GM18861 (cell line): ENCODE measurements around the gene GRIP1.

Experiments
- ATAC-seq: cut with Tn5 transposase; IDR thresholded peaks from one replicate; pipeline ENCODE4 v1.9.1; 2021; ENCODE audit not compliant: unreplicated experiment

GRIP1 gene

DNA sequence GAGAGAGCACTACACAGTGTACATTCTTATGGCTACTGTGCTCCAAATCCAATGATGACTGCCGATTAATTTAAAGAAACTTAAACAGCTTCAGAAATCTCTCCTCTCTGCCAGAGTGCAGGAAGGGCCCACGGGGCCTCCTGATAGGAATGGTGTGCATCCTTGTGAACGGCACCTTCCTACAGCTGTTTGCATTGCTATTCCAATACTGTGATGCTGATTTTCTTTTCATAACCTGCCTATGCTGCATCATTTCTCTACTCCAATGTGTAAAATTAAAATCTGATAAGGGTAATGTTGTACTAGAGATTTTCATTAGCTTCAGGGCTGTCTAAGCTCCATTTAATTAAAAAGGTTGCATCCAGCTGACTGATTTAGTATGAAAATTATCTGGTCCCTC, 217.5 kb downstream of the GRIP1 start:
- ATAC-seq: no peak

DNA sequence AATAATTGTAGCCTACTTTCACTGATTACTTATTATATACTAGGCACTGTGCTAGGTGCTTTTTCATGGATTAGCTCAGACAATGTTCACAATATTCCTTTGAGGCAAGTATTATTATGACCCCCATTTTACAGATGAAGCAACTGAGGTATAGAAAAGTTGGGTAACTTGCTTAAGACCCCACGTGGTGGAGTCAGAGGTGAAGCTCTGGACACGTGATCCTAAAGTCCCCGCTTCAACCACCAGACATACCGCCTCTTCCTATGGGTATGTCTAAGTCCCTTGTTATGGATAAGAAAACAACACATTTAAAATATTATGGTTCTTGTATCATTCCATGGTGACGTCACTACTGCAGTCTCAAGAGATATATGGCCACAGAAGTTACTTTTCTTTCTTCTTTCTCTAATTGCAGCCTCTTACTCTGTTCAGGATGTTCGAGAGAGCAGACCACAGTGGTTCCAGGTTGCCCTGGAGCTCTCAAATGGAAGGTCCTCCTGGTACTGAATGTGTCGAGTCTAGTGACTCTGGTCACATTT, 218.9 kb downstream of the GRIP1 start:
- no peak for ATAC-seq

DNA sequence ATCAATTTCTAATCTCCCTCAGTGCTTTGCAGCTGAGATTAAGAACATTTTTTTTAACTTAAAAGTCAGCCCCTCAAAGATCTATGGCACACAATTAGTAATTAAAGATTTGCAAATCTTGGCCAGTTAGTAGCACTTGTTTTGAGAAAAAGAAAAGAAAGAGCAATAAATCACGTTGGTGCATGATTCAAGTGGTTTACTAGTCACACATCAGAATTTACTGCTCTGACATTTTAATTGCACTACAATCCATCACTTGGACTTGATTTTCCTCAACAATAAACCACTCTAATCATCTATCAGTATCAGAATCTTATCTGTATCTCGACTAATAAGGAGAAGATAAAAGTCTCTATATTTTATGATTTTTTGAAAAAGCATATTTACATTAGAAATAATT, 222.3 kb downstream of the GRIP1 start:
- no peak for ATAC-seq

DNA sequence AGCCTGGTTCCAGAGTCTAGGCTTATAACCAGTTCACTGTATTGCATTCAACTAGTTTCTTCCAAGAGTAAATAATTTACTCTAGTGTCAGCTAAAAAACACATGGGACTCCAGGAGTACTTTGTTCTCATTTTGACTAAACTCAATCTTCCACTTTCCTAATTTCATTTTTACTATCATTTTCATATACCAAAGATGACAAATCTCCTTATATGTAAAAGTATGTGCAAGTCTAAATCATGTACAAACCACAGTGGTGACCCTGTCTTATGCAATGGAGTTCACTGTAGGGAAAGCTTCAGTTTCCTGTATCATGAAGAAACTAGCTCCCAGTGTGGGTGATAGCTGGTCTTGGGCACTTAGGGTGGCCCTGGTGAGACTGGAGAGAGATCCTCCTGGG, 225.0 kb downstream of the GRIP1 start:
- ATAC-seq: peak; percentile 85

DNA sequence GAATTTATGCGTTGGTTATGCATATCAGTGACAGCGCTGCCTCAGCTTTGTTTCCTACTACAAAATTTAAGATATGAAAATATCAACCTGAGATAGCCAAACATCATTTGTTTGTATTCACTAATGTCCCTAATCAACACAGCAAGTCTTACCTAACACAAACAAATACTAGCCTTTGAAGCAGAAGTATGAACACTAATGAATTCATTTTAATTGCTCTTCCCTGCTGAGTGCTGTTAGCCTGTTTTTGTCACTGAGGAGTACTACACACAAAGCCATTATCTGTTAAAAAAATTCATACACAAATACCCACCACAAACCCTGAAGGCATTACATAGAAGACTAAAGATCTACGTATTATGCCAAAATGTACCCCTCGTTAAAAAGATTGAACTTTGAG, 225.8 kb downstream of the GRIP1 start:
- ATAC-seq: no peak

DNA sequence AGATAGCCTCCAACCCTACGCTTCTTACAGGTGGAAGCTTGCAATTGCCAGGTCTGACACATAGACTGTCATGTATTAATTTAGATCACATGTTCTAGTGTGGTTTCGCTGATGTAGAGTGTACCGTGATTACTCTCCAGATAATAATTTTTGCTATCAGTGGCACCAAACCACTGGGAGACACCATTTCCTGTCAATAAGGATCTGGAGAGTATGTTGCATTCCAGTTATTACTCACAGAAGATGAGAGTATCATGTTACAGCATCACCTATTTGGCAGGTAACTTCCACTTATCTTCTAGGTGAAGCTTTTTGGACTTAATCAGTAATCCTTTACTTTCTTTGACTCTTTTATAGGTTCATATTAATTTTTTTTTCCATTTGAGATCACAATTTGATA, 229.3 kb downstream of the GRIP1 start:
- ATAC-seq: no peak

DNA sequence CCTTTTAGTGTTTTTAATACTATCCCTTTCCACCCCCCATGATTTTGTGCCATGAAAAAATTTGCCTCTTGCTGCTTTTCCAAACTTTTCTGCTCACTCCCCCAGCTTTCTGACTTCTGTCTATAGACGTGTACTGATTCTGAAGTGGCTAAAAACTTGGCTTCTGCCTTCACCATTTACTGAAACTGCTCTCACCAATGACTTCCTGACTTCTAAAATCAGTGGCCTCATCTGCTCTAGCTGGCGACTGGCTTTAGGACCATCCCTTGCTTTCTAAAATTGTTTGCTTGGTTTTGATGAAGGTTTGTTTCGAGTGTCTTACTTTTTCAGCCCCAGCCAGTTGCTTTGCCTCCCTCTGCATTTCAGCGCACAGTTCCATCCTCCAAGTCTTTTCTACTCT, 231.2 kb downstream of the GRIP1 start:
- ATAC-seq: no peak

DNA sequence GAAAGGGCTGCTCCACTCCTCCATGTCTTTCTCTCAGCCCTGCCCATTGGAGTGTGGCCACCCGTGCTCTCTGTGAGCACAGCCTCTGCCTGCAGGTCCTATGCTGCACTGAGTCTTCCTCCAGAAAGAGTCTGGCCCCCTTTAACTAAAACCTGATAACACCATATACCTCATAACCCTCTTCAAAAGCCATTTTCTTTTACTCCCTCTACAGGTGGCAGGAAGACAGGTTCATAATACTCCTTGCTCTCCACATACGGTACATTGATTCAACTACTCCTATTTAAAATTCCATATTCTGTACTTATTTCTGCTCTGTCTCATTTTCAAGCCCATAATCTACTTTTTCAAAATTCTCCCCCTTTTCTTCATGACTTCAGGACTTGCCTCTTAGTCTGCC, 232.6 kb downstream of the GRIP1 start:
- no peak for ATAC-seq

DNA sequence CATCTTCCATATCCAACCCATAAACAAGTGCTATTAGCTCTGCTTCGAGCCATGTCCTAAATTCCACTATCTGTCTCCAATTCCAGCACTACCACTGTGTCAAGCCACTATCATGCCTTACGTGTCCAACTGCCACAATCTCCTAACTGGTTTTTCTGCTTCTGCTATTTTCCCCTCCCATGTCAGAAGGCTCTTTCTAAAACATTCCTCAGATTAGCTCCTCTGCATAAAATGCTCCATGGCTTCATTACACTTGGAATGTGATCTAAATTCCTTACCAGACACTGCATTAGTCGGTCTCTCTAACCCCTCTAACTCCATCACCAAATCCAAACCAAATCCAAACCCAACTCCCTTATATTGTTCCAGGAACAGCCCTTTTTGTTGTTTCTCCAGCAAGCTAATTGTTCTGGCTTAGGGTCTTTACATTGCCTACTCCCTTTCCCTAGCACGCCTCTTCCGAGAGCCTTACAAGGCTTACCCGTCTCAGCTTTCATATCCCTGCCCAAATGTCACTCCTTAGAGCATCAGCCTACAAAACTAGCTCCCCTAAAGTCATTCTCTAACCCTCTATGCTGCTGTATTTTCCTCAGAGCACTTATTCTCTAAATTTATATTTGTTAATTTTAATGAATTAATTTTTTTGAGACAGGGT, 236.8 kb downstream of the GRIP1 start:
- no peak for ATAC-seq

DNA sequence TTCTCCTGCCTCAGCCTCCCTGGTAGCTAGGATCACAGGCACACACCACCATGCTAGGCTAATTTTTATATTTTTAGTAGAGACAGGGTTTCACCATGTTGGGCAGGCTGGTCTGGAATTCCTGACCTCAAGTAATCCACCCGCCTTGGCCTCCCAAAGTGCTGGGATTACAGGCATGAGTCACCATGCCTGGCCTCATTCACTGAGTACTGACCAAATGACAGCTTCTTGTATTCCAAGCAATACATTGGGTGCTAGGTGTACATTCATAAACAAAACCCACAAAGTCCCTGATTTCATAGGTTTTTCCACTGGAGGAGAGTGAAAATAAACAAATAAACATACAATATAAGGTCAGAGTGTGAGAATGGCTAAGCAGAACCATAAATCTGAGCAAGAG, 240.3 kb downstream of the GRIP1 start:
- no peak for ATAC-seq

DNA sequence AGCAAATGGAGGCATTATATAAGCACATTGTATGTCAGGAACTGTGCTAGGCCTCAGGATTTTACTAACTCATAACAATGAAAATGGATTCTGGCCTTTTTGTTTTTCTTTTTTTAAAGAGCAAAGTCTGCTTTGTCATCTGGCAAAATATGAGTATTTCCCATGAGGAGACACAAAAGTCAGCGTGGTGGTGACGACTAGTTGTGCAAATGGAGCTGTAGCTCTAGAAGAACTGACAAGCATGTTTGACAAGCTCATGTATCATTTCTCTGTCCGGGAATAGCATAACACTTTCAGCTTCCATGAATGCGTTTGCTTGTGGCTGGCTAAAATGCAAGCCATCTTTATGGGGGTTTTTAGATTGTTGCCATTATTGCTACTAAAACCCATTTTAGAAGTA, 248.8 kb downstream of the GRIP1 start:
- no peak for ATAC-seq

DNA sequence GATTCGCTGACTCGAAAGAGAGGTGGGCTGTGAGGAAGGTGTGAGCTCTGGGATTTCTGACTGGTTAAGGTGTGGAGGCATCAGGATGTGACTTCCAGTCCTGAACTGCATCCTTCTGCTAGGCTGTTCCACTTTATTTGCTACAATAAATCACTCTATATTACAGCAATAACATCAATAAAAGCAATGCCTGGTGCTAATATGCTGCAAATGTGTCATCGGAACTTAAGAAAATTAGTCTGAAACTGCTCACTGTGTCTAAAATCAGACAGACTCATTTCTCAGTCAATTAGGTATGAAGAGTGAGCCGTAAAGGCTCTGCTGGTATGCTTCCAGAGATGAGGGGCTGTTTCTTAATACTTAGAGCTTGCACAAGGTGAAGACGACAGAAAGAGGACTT, 250.0 kb downstream of the GRIP1 start:
- no peak for ATAC-seq

DNA sequence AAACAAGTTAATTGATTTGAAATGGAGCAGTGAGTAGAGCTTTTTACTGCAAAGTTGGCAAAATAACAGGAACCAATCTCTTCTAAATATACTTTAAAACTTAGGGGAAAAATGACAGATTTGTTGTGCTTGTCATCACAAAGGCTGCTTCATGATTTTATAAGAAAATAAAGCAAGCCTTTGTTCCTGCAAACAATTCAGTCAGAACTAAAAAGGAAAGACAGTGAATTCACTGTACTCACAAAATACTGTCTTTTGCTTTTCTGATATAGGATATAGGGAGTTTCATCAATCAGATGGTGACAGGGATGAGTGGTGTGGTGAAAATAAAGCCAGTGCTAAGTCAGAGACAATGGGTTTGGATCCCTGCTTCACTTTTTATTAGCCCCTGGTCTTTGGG, 250.6 kb downstream of the GRIP1 start:
- ATAC-seq: no peak

DNA sequence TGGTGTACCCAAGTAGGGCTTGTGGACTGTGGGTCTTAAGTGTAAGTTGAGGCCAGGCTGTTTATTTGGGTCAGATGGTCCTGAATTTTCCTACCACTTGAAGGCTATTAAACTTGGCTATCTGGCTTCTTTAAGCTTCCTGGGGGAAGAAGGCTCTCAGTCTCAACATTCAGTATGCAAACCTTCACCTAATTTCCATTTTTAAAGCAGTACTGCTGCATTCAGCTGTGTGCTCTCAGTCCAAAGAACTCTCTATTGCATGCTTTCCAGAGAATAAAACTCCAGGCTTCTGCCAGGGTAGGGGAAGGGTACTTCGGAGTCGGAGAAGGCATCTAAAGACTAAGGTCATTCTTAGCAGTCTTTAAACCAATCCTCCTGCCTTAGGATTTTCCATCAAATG, 252.2 kb downstream of the GRIP1 start:
- no peak for ATAC-seq

DNA sequence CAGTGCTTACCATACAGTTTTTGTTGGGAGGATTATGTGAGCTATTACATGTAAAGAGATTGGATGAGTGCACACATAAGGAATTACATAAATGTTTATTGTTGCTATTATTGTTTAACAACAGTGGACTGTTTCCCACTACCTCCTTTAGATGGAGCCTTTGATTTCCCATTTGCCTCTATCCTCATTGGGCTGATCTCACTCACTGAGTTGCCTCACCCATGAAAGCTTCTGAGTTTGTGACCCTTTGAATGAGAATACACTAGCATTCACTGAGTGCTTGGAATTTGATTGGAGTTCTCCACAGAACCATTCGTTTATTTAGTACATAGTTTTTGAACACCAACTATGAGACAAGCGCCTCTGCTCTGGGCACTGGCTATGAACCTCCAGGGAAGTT, 255.6 kb downstream of the GRIP1 start:
- no peak for ATAC-seq

DNA sequence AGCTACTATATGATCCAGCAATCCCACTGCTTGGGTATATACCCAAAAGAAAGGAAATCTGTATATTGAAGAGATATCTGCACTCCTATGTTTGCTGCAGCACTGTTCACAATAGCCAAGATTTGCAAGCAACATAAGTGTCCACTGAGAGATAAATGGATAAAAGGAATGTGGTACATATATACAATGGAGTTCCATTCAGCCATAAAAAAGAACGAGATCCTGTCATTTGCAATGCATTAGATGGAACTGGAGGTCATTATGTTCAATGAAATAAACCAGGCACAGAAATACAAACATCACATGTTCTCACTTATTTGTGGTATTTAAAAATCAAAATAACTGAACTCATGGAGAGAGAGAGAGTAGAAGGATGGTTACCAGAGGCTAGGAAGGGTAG, 260.0 kb downstream of the GRIP1 start:
- no peak for ATAC-seq

DNA sequence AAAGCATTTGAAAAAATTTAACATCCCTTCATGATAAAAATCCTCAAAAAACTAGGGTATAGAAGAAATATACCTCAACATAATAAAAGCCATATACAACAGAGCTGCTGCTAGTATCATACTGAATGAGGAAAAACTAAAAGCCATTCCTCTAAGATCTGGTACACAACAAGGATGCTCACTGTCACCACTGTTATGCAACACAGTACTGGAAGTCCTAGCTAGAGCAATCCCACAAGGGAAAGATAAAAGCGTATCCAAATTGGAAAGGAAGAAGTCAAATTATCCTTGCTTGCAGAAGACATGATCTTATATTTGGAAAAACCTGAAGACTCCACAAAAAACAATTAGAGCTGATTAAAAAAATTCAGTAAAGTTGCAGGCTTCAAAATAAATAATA, 261.7 kb downstream of the GRIP1 start:
- no peak for ATAC-seq

DNA sequence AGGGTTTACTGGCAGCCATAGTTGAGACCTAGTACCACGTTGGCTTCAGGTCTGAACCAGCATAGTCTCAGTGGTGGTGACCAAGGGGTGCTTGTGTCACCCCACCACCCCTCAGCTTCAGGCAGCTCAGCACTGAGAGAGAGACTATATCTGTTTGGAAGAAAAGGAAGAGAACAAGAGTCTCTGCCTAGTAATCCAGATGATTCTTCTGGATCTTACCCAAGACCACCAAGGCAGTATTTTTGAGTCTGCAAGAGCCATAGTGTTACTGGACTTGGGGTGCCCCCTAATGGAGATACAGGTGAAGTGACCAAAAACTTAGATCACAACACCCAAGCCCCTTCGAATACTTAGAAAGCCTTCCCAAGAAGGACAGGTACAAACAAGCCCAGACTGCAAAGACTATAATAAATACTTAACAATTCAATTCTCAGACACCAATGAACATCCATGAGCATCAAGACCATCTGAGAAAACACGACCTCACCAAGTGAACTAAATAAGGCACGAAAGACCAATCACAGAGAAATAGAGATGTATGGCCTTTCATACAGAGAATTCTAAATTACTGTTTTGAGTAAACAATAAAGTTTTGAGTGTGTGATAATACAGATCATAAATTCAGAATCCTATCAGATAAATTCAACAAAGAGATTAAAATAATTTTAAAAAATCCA, 269.5 kb downstream of the GRIP1 start:
- no peak for ATAC-seq

DNA sequence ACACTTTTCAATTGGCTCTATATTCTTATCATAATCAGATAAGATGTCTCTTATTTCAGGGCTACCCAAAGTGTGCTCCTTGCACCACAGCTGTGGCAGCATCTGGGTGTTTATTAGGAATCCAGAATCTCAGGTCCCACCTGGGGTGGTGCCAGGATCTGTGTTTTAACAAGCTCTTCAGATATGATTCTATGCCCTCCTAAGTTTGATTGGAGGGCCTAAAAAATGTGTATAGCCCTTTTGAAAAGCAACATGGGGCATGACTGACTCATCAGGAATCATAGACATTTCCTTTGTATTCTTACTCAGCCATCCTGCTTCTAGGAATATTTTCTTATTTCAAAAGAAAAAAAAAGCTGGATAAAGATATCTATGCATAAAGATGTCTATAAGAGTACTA, 273.5 kb downstream of the GRIP1 start:
- no peak for ATAC-seq

DNA sequence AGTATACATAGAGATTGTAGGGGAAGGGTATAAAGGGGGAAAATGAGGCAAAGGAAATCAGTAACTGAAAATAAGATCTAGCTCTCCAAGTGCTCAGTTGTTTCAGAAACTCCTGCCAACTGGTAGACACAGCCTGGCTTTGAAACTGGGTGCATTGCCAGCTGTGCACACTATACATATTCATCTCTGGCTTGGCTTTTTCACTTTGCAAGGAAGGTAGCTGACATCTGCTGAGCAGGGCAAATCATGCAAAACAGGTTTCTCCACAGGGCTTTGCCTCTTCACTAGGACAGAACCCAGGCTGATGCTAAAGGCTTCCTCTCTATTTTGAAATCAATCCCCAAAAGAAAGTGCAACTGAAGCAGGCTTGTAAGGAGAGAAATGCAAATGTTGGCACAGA, 275.1 kb downstream of the GRIP1 start:
- ATAC-seq: no peak

DNA sequence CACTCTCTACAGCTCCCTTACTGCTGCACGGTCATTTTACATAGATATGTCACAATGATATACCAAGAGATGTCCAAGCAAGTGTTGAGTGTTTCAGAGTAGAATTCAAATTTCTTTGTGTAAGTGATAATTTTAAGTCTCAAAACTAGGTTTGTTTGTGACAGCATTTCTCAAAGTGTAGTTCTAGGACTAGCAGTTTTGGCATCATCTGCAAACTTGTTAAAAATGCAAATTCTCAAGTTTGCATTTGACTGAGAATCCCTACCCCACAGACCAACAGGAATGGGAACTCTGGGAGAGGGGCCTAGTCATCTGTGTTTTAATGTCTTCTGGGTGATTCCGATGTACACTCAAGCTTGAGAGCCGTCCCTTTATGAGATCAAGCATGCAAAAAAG, 279.0 kb downstream of the GRIP1 start:
- no peak for ATAC-seq

DNA sequence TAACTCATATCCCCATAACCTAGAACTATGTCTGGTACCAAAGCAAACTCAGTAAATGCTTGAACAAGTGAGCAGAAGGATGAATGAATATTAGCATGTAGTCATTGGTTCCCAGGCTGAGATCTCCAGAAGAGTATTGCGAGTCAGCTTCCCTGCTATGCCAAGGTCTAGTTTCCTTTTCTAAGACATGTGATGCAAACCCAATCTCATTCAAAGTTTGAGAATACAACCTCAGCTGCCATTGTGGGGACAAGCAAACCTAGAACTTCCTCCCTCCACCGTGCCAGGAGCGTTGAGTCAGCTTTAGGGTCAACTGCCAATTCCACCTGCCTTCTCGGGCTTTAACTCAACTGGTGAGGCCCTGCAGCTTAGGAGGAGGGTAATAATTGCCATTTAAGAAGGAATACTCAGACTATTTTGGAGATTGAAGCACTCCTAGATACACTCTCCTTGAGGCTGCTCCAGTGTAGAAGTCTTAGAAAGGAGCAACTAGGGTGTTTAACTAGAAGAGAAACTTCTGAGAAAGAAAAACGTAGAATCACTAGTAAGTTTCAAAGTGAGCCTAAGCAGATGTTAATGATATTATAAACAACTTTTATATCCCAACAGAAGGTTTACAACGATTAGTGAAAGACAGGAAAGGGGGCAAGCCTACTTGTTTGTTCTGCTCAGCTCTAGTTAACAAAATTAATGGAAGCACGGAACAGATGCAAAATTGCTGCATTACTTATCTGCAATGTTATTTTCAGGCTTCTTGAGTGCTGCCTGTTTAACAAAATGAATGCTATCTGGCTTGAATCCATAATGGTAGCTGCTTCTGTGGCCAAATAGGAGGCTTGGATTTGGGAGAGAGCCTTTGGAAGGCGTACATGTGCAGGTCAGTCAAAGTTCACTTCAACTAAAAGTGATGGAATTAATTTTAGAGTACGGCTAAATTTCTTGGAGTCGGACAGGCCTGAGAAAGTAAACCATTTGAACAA, 279.7 kb downstream of the GRIP1 start:
- ATAC-seq: no peak
